Activated naive CD4-positive, alpha-beta T cell treated with anti-CD3 and anti-CD28 coated beads, Interleukin-2, amount 10 ng/mL, durations not matched to agents 7 days and 5 days (primary cell): ENCODE data around the gene PCDHB8.
"Not testable (repeated sequence)": the region's sequence is repeated elsewhere in the genome, so short reads cannot be mapped to it uniquely, and the experiment has no call there.

Source experiments
- CTCF ChIA-PET: fragments of 350-600 bp; sonication (Branson Sonifier 250); formaldehyde crosslinking; loops from one replicate; lab custom pipeline; 2021; ENCODE audit warnings: antibody characterized with exemption; lab: Charles Lee
- DNase-seq: peaks from one replicate; pipeline ENCODE4 v3.0.0-alpha.2; 2020
- H3K27ac Mint-ChIP-seq: one replicate; pipeline ENCODE4 v1.8.0; 2021; ENCODE audit warnings: mild to moderate bottlenecking, moderate library complexity, mixed read lengths
- H3K27me3 Mint-ChIP-seq: one replicate; pipeline ENCODE4 v1.8.0; 2021; ENCODE audit warnings: mild to moderate bottlenecking, mixed read lengths
- H3K36me3 Mint-ChIP-seq: one replicate; pipeline ENCODE4 v1.8.0; 2021; ENCODE audit warnings: mixed read lengths
- H3K4me1 Mint-ChIP-seq: one replicate; pipeline ENCODE4 v1.8.0; 2021; ENCODE audit warnings: mixed read lengths
- H3K4me3 Mint-ChIP-seq: one replicate; pipeline ENCODE4 v1.8.0; 2021; ENCODE audit warnings: mild to moderate bottlenecking, moderate library complexity, mixed read lengths
- H3K9me3 Mint-ChIP-seq: one replicate; pipeline ENCODE4 v1.8.0; 2021; ENCODE audit warnings: mixed read lengths

The PCDHB8 gene

GRCh38 chr5:141225421-141225820, 47.8 kb downstream of the PCDHB8 start:
- CTCF ChIA-PET, DNase-seq, H3K4me1 Mint-ChIP-seq, H3K9me3 Mint-ChIP-seq, H3K4me3 Mint-ChIP-seq, H3K27ac Mint-ChIP-seq, H3K36me3 Mint-ChIP-seq: not testable (repeated sequence)
- H3K27me3 Mint-ChIP-seq: peaks cover 13% of the 10 kb centered on the region
